Mesenchymal stem cell (in vitro differentiated cells and primary cell): Measurements from ENCODE around the gene ABLIM2.

ENCODE experiments used
- DNase-seq: peaks from one replicate; pipeline ENCODE4 v3.0.0-alpha.2; 2013
- H2AFZ ChIP-seq: one replicate; pipeline ENCODE4 v1.6.1; 2013; ENCODE audit warnings: low read depth, mild to moderate bottlenecking, control low read depth, inconsistent platforms, low read length, moderate library complexity
- H2AK5ac ChIP-seq: 2 replicates; pipeline ENCODE4 v1.6.1; 2013; ENCODE audit warnings: low read length, moderate library complexity, mild to moderate bottlenecking, inconsistent platforms; ENCODE audit not compliant: severe bottlenecking
- H2BK120ac ChIP-seq: one replicate; pipeline ENCODE4 v1.6.1; 2013; ENCODE audit warnings: low read depth, mild to moderate bottlenecking, inconsistent platforms, low read length, moderate library complexity
- H2BK12ac ChIP-seq, 2 experiments: one replicate each; pipeline ENCODE4 v1.6.1; 2013; ENCODE audit warnings: inconsistent platforms in 2 of 2, low read length in 2 of 2, mild to moderate bottlenecking in 2 of 2, moderate library complexity in 2 of 2, control low read depth in 1 of 2
- H2BK15ac ChIP-seq: one replicate; pipeline ENCODE4 v1.6.1; 2013; ENCODE audit warnings: mild to moderate bottlenecking, low read depth, inconsistent platforms; ENCODE audit not compliant: poor library complexity, severe bottlenecking
- H2BK5ac ChIP-seq: 2 replicates; pipeline ENCODE4 v1.6.1; 2013; ENCODE audit warnings: low read depth, mild to moderate bottlenecking, low read length, control low read depth, inconsistent platforms; ENCODE audit not compliant: poor library complexity, severe bottlenecking
- H3K14ac ChIP-seq, 2 experiments: one replicate each; pipeline ENCODE4 v1.6.1; 2013; ENCODE audit warnings: inconsistent platforms in 2 of 2, low read length in 2 of 2, control low read depth in 1 of 2, mild to moderate bottlenecking in 1 of 2, moderate library complexity in 1 of 2
- H3K18ac ChIP-seq, 2 experiments: one replicate each; pipeline ENCODE4 v1.6.1; 2013; ENCODE audit warnings: inconsistent platforms in 2 of 2, low read length in 2 of 2, control low read depth in 1 of 2, low read depth in 1 of 2, mild to moderate bottlenecking in 1 of 2
- H3K23ac ChIP-seq, 2 experiments: one replicate each; pipeline ENCODE4 v1.6.1; 2013; ENCODE audit warnings: inconsistent platforms in 2 of 2, low read length in 2 of 2, mild to moderate bottlenecking in 2 of 2, moderate library complexity in 2 of 2, control low read depth in 1 of 2
- H3K27ac ChIP-seq: 2 replicates; pipeline ENCODE4 v1.5.1; 2013; ENCODE audit warnings: mild to moderate bottlenecking, moderate library complexity, low read length, control low read depth, inconsistent platforms; ENCODE audit not compliant: poor library complexity, severe bottlenecking
- H3K27me3 ChIP-seq, 2 experiments: 2 replicates each; pipeline versions ENCODE4 v1.6.1 to v1.7.0; 2013; ENCODE audit warnings: low read length in 2 of 2, mild to moderate bottlenecking in 2 of 2, moderate library complexity in 2 of 2, control low read depth in 1 of 2, inconsistent platforms in 1 of 2; ENCODE audit not compliant: control insufficient read depth in 1 of 2, insufficient read depth in 1 of 2
- H3K36me3 ChIP-seq, 2 experiments: 2 replicates each; pipeline versions ENCODE4 v1.6.1 to v1.7.0; 2013; ENCODE audit warnings: low read length in 2 of 2, control low read depth in 1 of 2, inconsistent platforms in 1 of 2, low read depth in 1 of 2, mild to moderate bottlenecking in 1 of 2; ENCODE audit not compliant: insufficient read depth in 2 of 2, control insufficient read depth in 1 of 2
- H3K4ac ChIP-seq, 2 experiments: one replicate each; pipeline ENCODE4 v1.6.1; 2013; ENCODE audit warnings: inconsistent platforms in 2 of 2, low read length in 2 of 2, mild to moderate bottlenecking in 2 of 2, moderate library complexity in 2 of 2, control low read depth in 1 of 2, low read depth in 1 of 2
- H3K4me1 ChIP-seq: 2 replicates; pipeline ENCODE4 v1.6.1; 2013; ENCODE audit warnings: low read depth, low read length, control low read depth; ENCODE audit not compliant: control insufficient read depth, insufficient read depth
- H3K4me2 ChIP-seq: 2 replicates; pipeline ENCODE4 v1.6.1; 2013; ENCODE audit warnings: low read length, mild to moderate bottlenecking, inconsistent platforms; ENCODE audit not compliant: poor library complexity, severe bottlenecking
- H3K4me3 ChIP-seq, 2 experiments: 2 replicates each; pipeline versions ENCODE4 v1.5.1 to v1.7.0; 2013; ENCODE audit warnings: low read length in 2 of 2, mild to moderate bottlenecking in 2 of 2, control low read depth in 1 of 2, low read depth in 1 of 2; ENCODE audit not compliant: insufficient read depth in 1 of 2
- H3K79me1 ChIP-seq: replicated peaks from 2 replicates; pipeline ENCODE4 v1.6.1; 2013; ENCODE audit warnings: mild to moderate bottlenecking, control low read depth, low read length, inconsistent platforms; ENCODE audit not compliant: poor library complexity, severe bottlenecking
- H3K9ac ChIP-seq: 2 replicates; pipeline ENCODE4 v1.7.0; 2013; ENCODE audit warnings: mild to moderate bottlenecking, low read length, moderate library complexity
- H3K9me3 ChIP-seq: 2 replicates; pipeline ENCODE4 v1.7.0; 2013; ENCODE audit warnings: mild to moderate bottlenecking, low read length; ENCODE audit not compliant: control insufficient read depth
- H4K8ac ChIP-seq: one replicate; pipeline ENCODE4 v1.6.1; 2013; ENCODE audit warnings: inconsistent platforms, mild to moderate bottlenecking, low read length, moderate library complexity
- H4K91ac ChIP-seq: one replicate; pipeline ENCODE4 v1.6.1; 2013; ENCODE audit warnings: mild to moderate bottlenecking, low read length, inconsistent platforms
- WGBS: methylation state at CpG from one replicate; pipeline ENCODE4 v1.1.7; 2013; ENCODE audit warnings: mixed read lengths; 5-methylcytosine and 5-hydroxymethylcytosine counted together

The ABLIM2 gene

DNA sequence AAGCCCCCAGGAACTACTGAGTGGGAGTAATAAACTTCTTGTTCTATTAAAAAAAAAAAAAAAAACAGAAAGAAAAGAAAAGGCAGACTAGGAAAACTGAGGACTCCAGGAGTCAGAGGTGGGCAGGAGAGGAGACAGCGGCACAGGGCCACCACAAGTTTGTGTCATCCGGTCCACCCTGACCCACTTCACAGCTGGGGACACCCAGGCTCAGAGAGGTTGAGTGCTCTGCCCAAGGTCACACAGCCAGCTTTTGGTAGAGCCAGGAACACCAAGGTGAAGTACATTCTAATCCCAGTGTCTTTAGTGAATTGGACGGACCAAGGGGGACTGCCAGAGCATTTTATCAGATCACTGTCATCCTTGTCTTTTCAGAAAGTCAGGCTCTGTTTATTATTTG is 16.4 kb upstream of the ABLIM2 start:
- H3K79me1 ChIP-seq, result no peaks in the 10 kb centered on the region
- H3K36me3 ChIP-seq, result no peaks in the 10 kb centered on the region
- no peak overlapping the region for H3K4me3 ChIP-seq
- H3K18ac ChIP-seq, result no peak overlapping the region
- no peak overlapping the region for H4K91ac ChIP-seq
- no peak overlapping the region for H2BK5ac ChIP-seq
- no peak overlapping the region for H3K27ac ChIP-seq
- H3K4me2 ChIP-seq, result no peak overlapping the region
- no peak overlapping the region for H3K14ac ChIP-seq
- H2BK15ac ChIP-seq, result no peak overlapping the region
- DNase-seq, result no peak
- H3K9me3 ChIP-seq, result no peaks in the 10 kb centered on the region
- H3K4ac ChIP-seq, result no peak overlapping the region
- peaks cover 51 to 67% of the 10 kb centered on the region in 2 experiments for H3K27me3 ChIP-seq
- peaks cover 8% of the 10 kb centered on the region for H3K4me1 ChIP-seq
- H3K23ac ChIP-seq, result no peak overlapping the region
- H4K8ac ChIP-seq, result no peak overlapping the region
- WGBS, result 84% methylated on average over 3 of the region's 3 CpGs
- no peak overlapping the region for H2BK12ac ChIP-seq
- no peak overlapping the region for H3K9ac ChIP-seq
- H2AFZ ChIP-seq, result no peak overlapping the region
- no peak overlapping the region for H2AK5ac ChIP-seq
- no peak overlapping the region for H2BK120ac ChIP-seq

DNA sequence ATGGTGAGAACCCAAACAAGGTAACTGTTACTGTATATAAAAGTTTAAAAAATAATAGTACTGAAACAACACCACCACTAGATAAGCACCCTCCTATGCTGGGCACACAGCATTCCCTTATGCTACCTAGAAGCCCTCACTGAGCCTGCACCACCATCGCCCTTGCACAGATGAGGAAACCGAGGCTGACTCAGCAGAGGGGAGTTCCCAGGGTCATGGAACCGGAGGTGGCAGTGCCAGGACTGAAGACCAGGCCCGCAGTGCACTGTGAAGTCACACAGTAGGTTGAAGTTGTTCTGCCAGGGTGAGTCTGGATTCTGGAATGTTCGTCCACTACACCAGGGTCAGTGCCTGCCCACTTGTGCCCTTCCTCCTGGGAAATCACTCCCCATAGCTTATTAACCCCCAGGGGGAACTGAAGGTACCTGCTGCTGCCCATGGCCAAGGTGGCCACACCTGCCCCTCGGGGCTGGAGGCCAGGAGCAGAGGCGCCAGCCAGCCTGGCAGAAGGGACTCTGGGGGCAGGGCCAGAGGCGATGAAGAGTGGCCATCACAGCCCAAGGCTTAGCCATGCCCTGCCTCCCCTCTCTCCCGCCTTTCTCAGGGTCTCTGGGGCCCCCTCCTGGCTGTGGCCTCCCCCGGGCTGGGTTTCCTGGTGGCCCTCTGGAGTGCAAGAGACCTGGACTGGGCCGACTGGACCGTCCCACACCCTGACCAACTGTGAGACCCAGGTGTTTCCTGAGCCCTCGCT is 15.1 kb upstream of the ABLIM2 start:
- Histone ChIP-seq H3K4me3 (no peak overlapping the region), H4K91ac (no peak overlapping the region), H3K4ac (no peak overlapping the region), H2AFZ (no peak overlapping the region), H3K79me1 (no peaks in the 10 kb centered on the region), H3K9me3 (peaks cover 6% of the 10 kb centered on the region), H2BK12ac (no peak overlapping the region), H3K27me3 (peaks cover 53 to 71% of the 10 kb centered on the region in 2 experiments), H3K18ac (no peak overlapping the region), H4K8ac (no peak overlapping the region), H3K27ac (no peak overlapping the region), H3K4me1 (peaks cover 4% of the 10 kb centered on the region), H2BK5ac (no peak overlapping the region), H3K14ac (no peak overlapping the region), H3K36me3 (no peaks in the 10 kb centered on the region), H2BK15ac (no peak overlapping the region), H3K23ac (no peak overlapping the region), H3K9ac (no peak overlapping the region), H2BK120ac (no peak overlapping the region), H3K4me2 (no peak overlapping the region), H2AK5ac (no peak overlapping the region)
- 74% methylated on average over 11 of the region's 13 CpGs for WGBS
- no peak for DNase-seq

DNA sequence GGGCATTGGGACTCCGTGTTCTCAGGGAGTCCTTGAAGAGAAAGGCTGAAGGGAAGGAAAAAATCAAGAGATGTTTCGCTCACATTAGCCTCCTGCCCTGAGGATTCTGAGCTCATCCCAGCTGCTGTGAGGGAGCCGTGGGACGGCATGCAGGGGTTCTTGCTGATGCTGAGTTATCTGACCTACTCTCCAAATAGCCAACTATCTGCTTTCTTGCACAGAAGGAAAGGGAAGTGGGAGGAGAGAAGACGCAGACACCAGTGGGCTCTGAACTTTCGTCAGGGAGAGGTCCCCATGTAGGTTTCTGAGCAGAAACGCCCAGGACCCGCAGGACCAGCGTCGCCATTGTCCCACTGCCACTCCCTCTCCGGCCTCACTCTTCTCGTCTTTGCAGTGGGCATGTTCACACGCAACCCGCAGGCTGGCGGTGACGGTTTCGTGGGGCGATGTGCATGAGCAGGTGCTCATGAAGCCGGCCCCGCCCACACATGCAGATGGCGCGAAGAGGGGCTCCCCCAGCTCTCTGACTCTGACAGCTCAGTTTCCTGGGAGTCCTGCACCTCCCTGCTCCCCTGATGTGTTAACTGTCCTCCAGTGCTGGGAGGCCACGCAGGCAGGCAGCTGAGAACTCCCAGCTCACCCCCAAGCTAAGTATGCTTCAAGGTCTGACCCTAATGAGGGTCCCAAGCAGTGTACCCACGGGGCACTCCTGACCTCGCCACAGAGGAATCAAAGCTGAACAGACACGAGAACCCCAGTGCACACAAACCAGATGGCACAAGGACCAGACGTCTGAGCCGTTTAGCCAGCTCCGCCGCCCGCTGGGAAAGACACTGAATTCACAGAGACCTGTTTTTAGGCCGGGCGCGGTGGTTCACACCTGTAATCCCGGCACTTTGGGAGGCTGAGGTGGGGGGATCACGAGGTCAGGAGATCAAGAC is 13.6 kb upstream of the ABLIM2 start:
- Histone ChIP-seq H3K4me1 (no peaks in the 10 kb centered on the region), H3K27ac (no peak overlapping the region), H3K18ac (no peak overlapping the region), H3K27me3 (peaks cover 60 to 74% of the 10 kb centered on the region in 2 experiments), H2AFZ (no peak overlapping the region), H2BK15ac (no peak overlapping the region), H2BK120ac (no peak overlapping the region), H3K4ac (no peak overlapping the region), H3K79me1 (no peaks in the 10 kb centered on the region), H4K91ac (no peak overlapping the region), H3K9me3 (peaks cover 11% of the 10 kb centered on the region), H3K36me3 (no peaks in the 10 kb centered on the region), H2BK5ac (no peak overlapping the region), H3K4me2 (no peak overlapping the region), H2BK12ac (no peak overlapping the region), H3K4me3 (no peak overlapping the region), H3K23ac (no peak overlapping the region), H2AK5ac (no peak overlapping the region), H3K9ac (no peak overlapping the region), H3K14ac (no peak overlapping the region), H4K8ac (no peak overlapping the region)
- WGBS, result 84% methylated on average over 36 of the region's 36 CpGs
- no peak for DNase-seq

DNA sequence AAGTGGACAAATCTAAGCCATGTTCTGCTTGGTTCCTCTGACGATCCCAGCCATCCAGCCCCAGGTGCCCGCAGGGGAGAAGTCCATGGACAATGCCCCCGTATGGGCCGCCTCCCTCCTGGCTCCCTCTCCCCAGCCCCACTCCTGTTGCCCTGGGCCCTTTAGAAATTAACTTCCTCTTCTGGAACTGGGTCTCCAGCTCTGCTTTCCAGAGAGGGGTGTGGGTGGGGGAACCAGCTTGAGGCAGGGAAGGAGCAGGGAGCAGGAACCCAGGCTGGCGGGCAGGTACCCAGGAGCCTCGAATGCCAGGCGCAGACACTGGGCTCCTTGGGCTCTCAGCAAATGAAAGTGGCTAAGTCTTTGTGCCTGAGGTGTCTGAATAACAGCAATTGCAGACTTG is 12.7 kb upstream of the ABLIM2 start:
- Histone ChIP-seq H2BK15ac (no peak overlapping the region), H2AK5ac (no peak overlapping the region), H4K8ac (no peak overlapping the region), H3K4me2 (no peak overlapping the region), H3K9me3 (peaks cover 11% of the 10 kb centered on the region), H3K18ac (no peak overlapping the region), H3K14ac (no peak overlapping the region), H3K79me1 (no peaks in the 10 kb centered on the region), H3K27ac (no peak overlapping the region), H2AFZ (no peak overlapping the region), H2BK120ac (no peak overlapping the region), H3K36me3 (no peaks in the 10 kb centered on the region), H3K9ac (no peak overlapping the region), H2BK12ac (no peak overlapping the region), H3K4ac (no peak overlapping the region), H4K91ac (no peak overlapping the region), H2BK5ac (no peak overlapping the region), H3K23ac (no peak overlapping the region), H3K4me3 (no peak overlapping the region), H3K4me1 (no peaks in the 10 kb centered on the region), H3K27me3 (peaks cover 63 to 76% of the 10 kb centered on the region in 2 experiments)
- 100% methylated on average over 5 of the region's 7 CpGs for WGBS
- DNase-seq, result no peak
